HL-60 (cell line): ENCODE data around the gene ID2.

Source experiments
- GABPA ChIP-seq: IDR thresholded peaks from 2 replicates; pipeline ENCODE4 v1.6.1; 2012; ENCODE audit warnings: low read depth
- POLR2AphosphoS5 ChIP-seq: IDR thresholded peaks from 2 replicates; pipeline ENCODE4 v1.6.1; 2012; ENCODE audit warnings: low read depth
- SPI1 ChIP-seq: IDR thresholded peaks from 2 replicates; pipeline ENCODE4 v1.6.1; 2012; ENCODE audit warnings: low read depth, mild to moderate bottlenecking, borderline replicate concordance
- TF ChIP-seq, protein P1 (sequence below): IDR thresholded peaks from one replicate; pipeline ENCODE4 v1.5.1; 2011; ENCODE audit warnings: low read length, control low read depth, inconsistent platforms; ENCODE audit not compliant: insufficient read depth
- TF ChIP-seq, protein P2 (sequence below): IDR thresholded peaks from 2 replicates; pipeline ENCODE4 v1.6.1; 2012; ENCODE audit warnings: low read depth; ENCODE audit not compliant: insufficient replicate concordance

GRCh38 chr2:8692783-8693156, 10.9 kb downstream of the ID2 start:
- TF ChIP-seq, protein P1, sequence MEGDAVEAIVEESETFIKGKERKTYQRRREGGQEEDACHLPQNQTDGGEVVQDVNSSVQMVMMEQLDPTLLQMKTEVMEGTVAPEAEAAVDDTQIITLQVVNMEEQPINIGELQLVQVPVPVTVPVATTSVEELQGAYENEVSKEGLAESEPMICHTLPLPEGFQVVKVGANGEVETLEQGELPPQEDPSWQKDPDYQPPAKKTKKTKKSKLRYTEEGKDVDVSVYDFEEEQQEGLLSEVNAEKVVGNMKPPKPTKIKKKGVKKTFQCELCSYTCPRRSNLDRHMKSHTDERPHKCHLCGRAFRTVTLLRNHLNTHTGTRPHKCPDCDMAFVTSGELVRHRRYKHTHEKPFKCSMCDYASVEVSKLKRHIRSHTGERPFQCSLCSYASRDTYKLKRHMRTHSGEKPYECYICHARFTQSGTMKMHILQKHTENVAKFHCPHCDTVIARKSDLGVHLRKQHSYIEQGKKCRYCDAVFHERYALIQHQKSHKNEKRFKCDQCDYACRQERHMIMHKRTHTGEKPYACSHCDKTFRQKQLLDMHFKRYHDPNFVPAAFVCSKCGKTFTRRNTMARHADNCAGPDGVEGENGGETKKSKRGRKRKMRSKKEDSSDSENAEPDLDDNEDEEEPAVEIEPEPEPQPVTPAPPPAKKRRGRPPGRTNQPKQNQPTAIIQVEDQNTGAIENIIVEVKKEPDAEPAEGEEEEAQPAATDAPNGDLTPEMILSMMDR, result no peak
- TF ChIP-seq, protein P2, sequence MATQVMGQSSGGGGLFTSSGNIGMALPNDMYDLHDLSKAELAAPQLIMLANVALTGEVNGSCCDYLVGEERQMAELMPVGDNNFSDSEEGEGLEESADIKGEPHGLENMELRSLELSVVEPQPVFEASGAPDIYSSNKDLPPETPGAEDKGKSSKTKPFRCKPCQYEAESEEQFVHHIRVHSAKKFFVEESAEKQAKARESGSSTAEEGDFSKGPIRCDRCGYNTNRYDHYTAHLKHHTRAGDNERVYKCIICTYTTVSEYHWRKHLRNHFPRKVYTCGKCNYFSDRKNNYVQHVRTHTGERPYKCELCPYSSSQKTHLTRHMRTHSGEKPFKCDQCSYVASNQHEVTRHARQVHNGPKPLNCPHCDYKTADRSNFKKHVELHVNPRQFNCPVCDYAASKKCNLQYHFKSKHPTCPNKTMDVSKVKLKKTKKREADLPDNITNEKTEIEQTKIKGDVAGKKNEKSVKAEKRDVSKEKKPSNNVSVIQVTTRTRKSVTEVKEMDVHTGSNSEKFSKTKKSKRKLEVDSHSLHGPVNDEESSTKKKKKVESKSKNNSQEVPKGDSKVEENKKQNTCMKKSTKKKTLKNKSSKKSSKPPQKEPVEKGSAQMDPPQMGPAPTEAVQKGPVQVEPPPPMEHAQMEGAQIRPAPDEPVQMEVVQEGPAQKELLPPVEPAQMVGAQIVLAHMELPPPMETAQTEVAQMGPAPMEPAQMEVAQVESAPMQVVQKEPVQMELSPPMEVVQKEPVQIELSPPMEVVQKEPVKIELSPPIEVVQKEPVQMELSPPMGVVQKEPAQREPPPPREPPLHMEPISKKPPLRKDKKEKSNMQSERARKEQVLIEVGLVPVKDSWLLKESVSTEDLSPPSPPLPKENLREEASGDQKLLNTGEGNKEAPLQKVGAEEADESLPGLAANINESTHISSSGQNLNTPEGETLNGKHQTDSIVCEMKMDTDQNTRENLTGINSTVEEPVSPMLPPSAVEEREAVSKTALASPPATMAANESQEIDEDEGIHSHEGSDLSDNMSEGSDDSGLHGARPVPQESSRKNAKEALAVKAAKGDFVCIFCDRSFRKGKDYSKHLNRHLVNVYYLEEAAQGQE, result no peak
- no peak for TF ChIP-seq SPI1
- TF ChIP-seq POLR2AphosphoS5, result no peak
- no peak for TF ChIP-seq GABPA
